ENCODE results near the gene COL4A1.

The COL4A1 gene

DNA sequence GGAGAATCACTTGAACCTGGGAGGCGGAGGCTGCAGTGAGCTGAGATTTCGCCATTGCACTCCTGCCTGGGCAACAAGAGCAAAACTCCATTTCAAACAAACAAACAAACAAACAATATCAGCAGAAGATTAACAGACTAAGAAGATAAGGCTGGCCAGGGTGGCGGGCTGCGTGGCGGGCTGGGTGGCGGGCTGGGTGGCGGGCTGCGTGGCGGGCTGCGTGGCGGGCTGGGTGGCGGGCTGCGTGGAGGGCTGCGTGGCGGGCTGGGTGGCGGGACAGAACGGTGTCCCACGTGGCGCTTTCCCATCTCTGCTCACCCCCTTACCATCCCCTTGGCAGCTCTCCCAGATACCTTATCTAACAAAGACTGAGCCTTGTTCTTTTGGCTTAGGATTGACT lies 196.2 kb downstream of the COL4A1 start:
- H3K4me3 ChIP-seq (ENCODE audit: low read length, poor library complexity, severe bottlenecking), result no peak overlapping the region
- no peaks in the 10 kb centered on the region for H3K27me3 ChIP-seq (ENCODE audit: insufficient read depth, low read length, poor library complexity, severe bottlenecking)

DNA sequence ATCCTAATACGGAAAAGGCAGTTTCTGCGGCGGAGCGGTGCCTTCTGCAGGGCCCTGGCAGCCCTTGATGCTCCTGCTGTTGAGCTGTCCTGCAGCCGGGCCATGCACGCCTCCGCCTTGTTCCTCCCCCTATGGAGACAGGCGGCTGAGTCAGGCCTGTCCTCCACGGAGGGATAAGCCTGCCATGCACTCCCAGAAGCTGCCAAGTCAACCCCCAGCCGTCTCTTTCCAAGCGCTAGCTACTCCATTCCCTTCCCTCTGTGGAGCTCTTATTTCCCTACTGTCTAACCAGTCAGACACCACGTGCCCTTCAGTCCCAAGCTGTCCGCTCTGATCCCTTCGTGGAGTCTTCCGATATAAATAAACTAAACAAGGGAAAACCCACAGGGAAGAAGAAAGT lies 197.0 kb downstream of the COL4A1 start:
- Histone ChIP-seq H3K4me3 (ENCODE audit: low read length, poor library complexity, severe bottlenecking) (no peak overlapping the region), H3K27me3 (ENCODE audit: insufficient read depth, low read length, poor library complexity, severe bottlenecking) (no peaks in the 10 kb centered on the region), H3K4me2 (ENCODE audit: low read depth, low read length, poor library complexity, severe bottlenecking) (no peak overlapping the region), H3K4me1 (ENCODE audit: insufficient read depth, low read length, poor library complexity, severe bottlenecking) (no peaks in the 10 kb centered on the region), H4K20me1 (ENCODE audit: insufficient read depth, low read length, poor library complexity, severe bottlenecking) (no peaks in the 10 kb centered on the region), H3K79me2 (ENCODE audit: insufficient read depth, low read length) (no peaks in the 10 kb centered on the region), H3K9me2 (replicated peaks; ENCODE audit: low read depth, low read length) (no peaks in the 10 kb centered on the region), H3F3A (ENCODE audit: low read depth) (no peaks in the 10 kb centered on the region), H3K9me3 (ENCODE audit: insufficient read depth, low read depth, low read length) (no peaks in the 10 kb centered on the region), H2AFZ (ENCODE audit: low read length) (no peak overlapping the region), H3K9ac (ENCODE audit: low read depth, low read length, poor library complexity, severe bottlenecking) (no peak overlapping the region), H3K36me3 (ENCODE audit: insufficient read depth, low read length) (no peaks in the 10 kb centered on the region)
- TF ChIP-seq EZH2phosphoT487 (IDR thresholded peaks at IDR 0.05; ENCODE audit: borderline replicate concordance), result no peak
- TF ChIP-seq, protein P1, sequence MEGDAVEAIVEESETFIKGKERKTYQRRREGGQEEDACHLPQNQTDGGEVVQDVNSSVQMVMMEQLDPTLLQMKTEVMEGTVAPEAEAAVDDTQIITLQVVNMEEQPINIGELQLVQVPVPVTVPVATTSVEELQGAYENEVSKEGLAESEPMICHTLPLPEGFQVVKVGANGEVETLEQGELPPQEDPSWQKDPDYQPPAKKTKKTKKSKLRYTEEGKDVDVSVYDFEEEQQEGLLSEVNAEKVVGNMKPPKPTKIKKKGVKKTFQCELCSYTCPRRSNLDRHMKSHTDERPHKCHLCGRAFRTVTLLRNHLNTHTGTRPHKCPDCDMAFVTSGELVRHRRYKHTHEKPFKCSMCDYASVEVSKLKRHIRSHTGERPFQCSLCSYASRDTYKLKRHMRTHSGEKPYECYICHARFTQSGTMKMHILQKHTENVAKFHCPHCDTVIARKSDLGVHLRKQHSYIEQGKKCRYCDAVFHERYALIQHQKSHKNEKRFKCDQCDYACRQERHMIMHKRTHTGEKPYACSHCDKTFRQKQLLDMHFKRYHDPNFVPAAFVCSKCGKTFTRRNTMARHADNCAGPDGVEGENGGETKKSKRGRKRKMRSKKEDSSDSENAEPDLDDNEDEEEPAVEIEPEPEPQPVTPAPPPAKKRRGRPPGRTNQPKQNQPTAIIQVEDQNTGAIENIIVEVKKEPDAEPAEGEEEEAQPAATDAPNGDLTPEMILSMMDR (conservative IDR thresholded peaks at IDR 0.05; ENCODE audit: low read length), result no peak

More for the DNA sequence above, 196.2 kb downstream of the COL4A1 start:
- Histone ChIP-seq H3K79me2 (ENCODE audit: insufficient read depth, low read length) (no peaks in the 10 kb centered on the region), H4K20me1 (ENCODE audit: insufficient read depth, low read length, poor library complexity, severe bottlenecking) (no peaks in the 10 kb centered on the region), H3K9me2 (replicated peaks; ENCODE audit: low read depth, low read length) (no peaks in the 10 kb centered on the region), H2AFZ (ENCODE audit: low read length) (no peak overlapping the region), H3F3A (ENCODE audit: low read depth) (no peaks in the 10 kb centered on the region), H3K9ac (ENCODE audit: low read depth, low read length, poor library complexity, severe bottlenecking) (no peak overlapping the region), H3K9me3 (ENCODE audit: insufficient read depth, low read depth, low read length) (no peaks in the 10 kb centered on the region), H3K36me3 (ENCODE audit: insufficient read depth, low read length) (no peaks in the 10 kb centered on the region), H3K4me2 (ENCODE audit: low read depth, low read length, poor library complexity, severe bottlenecking) (no peak overlapping the region), H3K4me1 (ENCODE audit: insufficient read depth, low read length, poor library complexity, severe bottlenecking) (no peaks in the 10 kb centered on the region)
- TF ChIP-seq, protein P1 (conservative IDR thresholded peaks at IDR 0.05; ENCODE audit: low read length), result no peak
- TF ChIP-seq EZH2phosphoT487 (IDR thresholded peaks at IDR 0.05; ENCODE audit: borderline replicate concordance), result no peak

- Histone ChIP-seq H3K79me2 (ENCODE audit: insufficient read depth, low read length) (no peaks in the 10 kb centered on the region), H3K9ac (ENCODE audit: low read depth, low read length, poor library complexity, severe bottlenecking) (no peak overlapping the region), H3K27me3 (ENCODE audit: insufficient read depth, low read length, poor library complexity, severe bottlenecking) (no peaks in the 10 kb centered on the region), H3K36me3 (ENCODE audit: insufficient read depth, low read length) (no peaks in the 10 kb centered on the region), H2AFZ (ENCODE audit: low read length) (no peak overlapping the region), H3K4me2 (ENCODE audit: low read depth, low read length, poor library complexity, severe bottlenecking) (no peak overlapping the region), H3F3A (ENCODE audit: low read depth) (no peaks in the 10 kb centered on the region), H3K4me1 (ENCODE audit: insufficient read depth, low read length, poor library complexity, severe bottlenecking) (no peaks in the 10 kb centered on the region), H3K9me3 (ENCODE audit: insufficient read depth, low read depth, low read length) (no peaks in the 10 kb centered on the region), H3K4me3 (ENCODE audit: low read length, poor library complexity, severe bottlenecking) (no peak overlapping the region), H3K9me2 (replicated peaks; ENCODE audit: low read depth, low read length) (no peaks in the 10 kb centered on the region), H4K20me1 (ENCODE audit: insufficient read depth, low read length, poor library complexity, severe bottlenecking) (no peaks in the 10 kb centered on the region)
- TF ChIP-seq, protein P1 (conservative IDR thresholded peaks at IDR 0.05; ENCODE audit: low read length), result no peak
- no peak for TF ChIP-seq EZH2phosphoT487 (IDR thresholded peaks at IDR 0.05; ENCODE audit: borderline replicate concordance)
These were observed 197.7 kb downstream of the COL4A1 start for GRCh38 chr13:110109140-110109783.

Data from Loucy (cell line).